ENCODE measurements around the gene CNTNAP2. TPM values are rescaled to one million over a fixed set of nuclear protein-coding genes. Genes with fewer than 3 reads are reported as not detected.

The CNTNAP2 gene
- polyA plus RNA-seq, 2 donors: 0.41 to 0.48 TPM

GRCh38 chr7:148262721-148263229, 2146.2 kb downstream of the CNTNAP2 start:
- WGBS, 2 donors: 7 to 10% methylated on average over 18 of the region's 18 CpGs
- H3K27ac ChIP-seq (ENCODE audit: low read depth in 2 of 2, low read length in 1 of 2): no peak overlapping the region
- no peaks in the 10 kb centered on the region for H3K36me3 ChIP-seq (ENCODE audit: control insufficient read depth in 2 of 2, insufficient read depth in 2 of 2, low read length in 1 of 2)
- no peaks in the 10 kb centered on the region for H3K9me3 ChIP-seq (ENCODE audit: control insufficient read depth in 2 of 2, insufficient read depth in 1 of 2, low read depth in 1 of 2, low read length in 1 of 2)
- H3K4me1 ChIP-seq (ENCODE audit: control insufficient read depth in 2 of 2, insufficient read depth in 2 of 2, low read length in 1 of 2): no peaks in the 10 kb centered on the region
- no peaks in the 10 kb centered on the region for H3K27me3 ChIP-seq (ENCODE audit: control insufficient read depth in 1 of 2, insufficient read depth in 2 of 2, low read length in 2 of 2)
- no peak overlapping the region for H3K4me3 ChIP-seq (ENCODE audit: low read depth in 1 of 2, low read length in 2 of 2)

GRCh38 chr7:148264933-148265557, 2148.4 kb downstream of the CNTNAP2 start:
- Histone ChIP-seq H3K4me3 (ENCODE audit: low read depth in 1 of 2, low read length in 2 of 2) (no peak overlapping the region), H3K36me3 (ENCODE audit: control insufficient read depth in 2 of 2, insufficient read depth in 2 of 2, low read length in 1 of 2) (no peaks in the 10 kb centered on the region), H3K4me1 (ENCODE audit: control insufficient read depth in 2 of 2, insufficient read depth in 2 of 2, low read length in 1 of 2) (no peaks in the 10 kb centered on the region), H3K27me3 (ENCODE audit: control insufficient read depth in 1 of 2, insufficient read depth in 2 of 2, low read length in 2 of 2) (no peaks in the 10 kb centered on the region), H3K9me3 (ENCODE audit: control insufficient read depth in 2 of 2, insufficient read depth in 1 of 2, low read depth in 1 of 2, low read length in 1 of 2) (no peaks in the 10 kb centered on the region), H3K27ac (ENCODE audit: low read depth in 2 of 2, low read length in 1 of 2) (no peak overlapping the region)
- WGBS, 2 donors: 48 to 51% methylated on average over 7 of the region's 7 CpGs

- no peaks in the 10 kb centered on the region for H3K27me3 ChIP-seq (ENCODE audit: control insufficient read depth in 1 of 2, insufficient read depth in 2 of 2, low read length in 2 of 2)
- H3K4me3 ChIP-seq (ENCODE audit: low read depth in 1 of 2, low read length in 2 of 2): no peak overlapping the region
- no peaks in the 10 kb centered on the region for H3K9me3 ChIP-seq (ENCODE audit: control insufficient read depth in 2 of 2, insufficient read depth in 1 of 2, low read depth in 1 of 2, low read length in 1 of 2)
- 58 to 60% methylated on average over 7 of the region's 7 CpGs for WGBS, 2 donors
- H3K36me3 ChIP-seq (ENCODE audit: control insufficient read depth in 2 of 2, insufficient read depth in 2 of 2, low read length in 1 of 2): no peaks in the 10 kb centered on the region
- no peak overlapping the region for H3K27ac ChIP-seq (ENCODE audit: low read depth in 2 of 2, low read length in 1 of 2)
- no peaks in the 10 kb centered on the region for H3K4me1 ChIP-seq (ENCODE audit: control insufficient read depth in 2 of 2, insufficient read depth in 2 of 2, low read length in 1 of 2)
Observed at GRCh38 chr7:148265896-148266295, 2149.3 kb downstream of the CNTNAP2 start.

- WGBS, 2 donors: 87 to 89% methylated on average over 8 of the region's 8 CpGs
- no peaks in the 10 kb centered on the region for H3K4me1 ChIP-seq (ENCODE audit: control insufficient read depth in 2 of 2, insufficient read depth in 2 of 2, low read length in 1 of 2)
Observed at GRCh38 chr7:148266795-148267194, 2150.2 kb downstream of the CNTNAP2 start.

GRCh38 chr7:148270576-148270975, 2154.0 kb downstream of the CNTNAP2 start:
- WGBS, 2 donors: 68 to 83% methylated on average over 4 of the region's 4 CpGs

More at GRCh38 chr7:148266795-148267194, 2150.2 kb downstream of the CNTNAP2 start:
- H3K36me3 ChIP-seq (ENCODE audit: control insufficient read depth in 2 of 2, insufficient read depth in 2 of 2, low read length in 1 of 2): no peaks in the 10 kb centered on the region
- no peak overlapping the region for H3K4me3 ChIP-seq (ENCODE audit: low read depth in 1 of 2, low read length in 2 of 2)
- H3K9me3 ChIP-seq (ENCODE audit: control insufficient read depth in 2 of 2, insufficient read depth in 1 of 2, low read depth in 1 of 2, low read length in 1 of 2): no peaks in the 10 kb centered on the region
- no peak overlapping the region for H3K27ac ChIP-seq (ENCODE audit: low read depth in 2 of 2, low read length in 1 of 2)
- no peaks in the 10 kb centered on the region for H3K27me3 ChIP-seq (ENCODE audit: control insufficient read depth in 1 of 2, insufficient read depth in 2 of 2, low read length in 2 of 2)

GRCh38 chr7:148274118-148274517, 2157.5 kb downstream of the CNTNAP2 start:
- 90 to 93% methylated on average over 3 of the region's 3 CpGs for WGBS, 2 donors

More at GRCh38 chr7:148270576-148270975, 2154.0 kb downstream of the CNTNAP2 start:
- Histone ChIP-seq H3K4me3 (ENCODE audit: low read depth in 1 of 2, low read length in 2 of 2) (no peak overlapping the region), H3K9me3 (ENCODE audit: control insufficient read depth in 2 of 2, insufficient read depth in 1 of 2, low read depth in 1 of 2, low read length in 1 of 2) (no peaks in the 10 kb centered on the region), H3K36me3 (ENCODE audit: control insufficient read depth in 2 of 2, insufficient read depth in 2 of 2, low read length in 1 of 2) (no peaks in the 10 kb centered on the region), H3K27me3 (ENCODE audit: control insufficient read depth in 1 of 2, insufficient read depth in 2 of 2, low read length in 2 of 2) (no peaks in the 10 kb centered on the region), H3K4me1 (ENCODE audit: control insufficient read depth in 2 of 2, insufficient read depth in 2 of 2, low read length in 1 of 2) (no peaks in the 10 kb centered on the region), H3K27ac (ENCODE audit: low read depth in 2 of 2, low read length in 1 of 2) (no peak overlapping the region)

GRCh38 chr7:148275359-148275890, 2158.8 kb downstream of the CNTNAP2 start:
- no peaks in the 10 kb centered on the region for H3K36me3 ChIP-seq (ENCODE audit: control insufficient read depth in 2 of 2, insufficient read depth in 2 of 2, low read length in 1 of 2)
- no peaks in the 10 kb centered on the region for H3K4me1 ChIP-seq (ENCODE audit: control insufficient read depth in 2 of 2, insufficient read depth in 2 of 2, low read length in 1 of 2)

More at GRCh38 chr7:148274118-148274517, 2157.5 kb downstream of the CNTNAP2 start:
- Histone ChIP-seq H3K4me1 (ENCODE audit: control insufficient read depth in 2 of 2, insufficient read depth in 2 of 2, low read length in 1 of 2) (no peaks in the 10 kb centered on the region), H3K27me3 (ENCODE audit: control insufficient read depth in 1 of 2, insufficient read depth in 2 of 2, low read length in 2 of 2) (no peaks in the 10 kb centered on the region), H3K4me3 (ENCODE audit: low read depth in 1 of 2, low read length in 2 of 2) (no peak overlapping the region), H3K27ac (ENCODE audit: low read depth in 2 of 2, low read length in 1 of 2) (no peak overlapping the region), H3K9me3 (ENCODE audit: control insufficient read depth in 2 of 2, insufficient read depth in 1 of 2, low read depth in 1 of 2, low read length in 1 of 2) (no peaks in the 10 kb centered on the region), H3K36me3 (ENCODE audit: control insufficient read depth in 2 of 2, insufficient read depth in 2 of 2, low read length in 1 of 2) (no peaks in the 10 kb centered on the region)

GRCh38 chr7:148276314-148277041, 2159.9 kb downstream of the CNTNAP2 start:
- Histone ChIP-seq H3K4me3 (ENCODE audit: low read depth in 1 of 2, low read length in 2 of 2) (no peak overlapping the region), H3K27me3 (ENCODE audit: control insufficient read depth in 1 of 2, insufficient read depth in 2 of 2, low read length in 2 of 2) (no peaks in the 10 kb centered on the region), H3K9me3 (ENCODE audit: control insufficient read depth in 2 of 2, insufficient read depth in 1 of 2, low read depth in 1 of 2, low read length in 1 of 2) (no peaks in the 10 kb centered on the region), H3K4me1 (ENCODE audit: control insufficient read depth in 2 of 2, insufficient read depth in 2 of 2, low read length in 1 of 2) (no peaks in the 10 kb centered on the region), H3K27ac (ENCODE audit: low read depth in 2 of 2, low read length in 1 of 2) (no peak overlapping the region), H3K36me3 (ENCODE audit: control insufficient read depth in 2 of 2, insufficient read depth in 2 of 2, low read length in 1 of 2) (no peaks in the 10 kb centered on the region)
- WGBS, 2 donors: 68 to 72% methylated on average over 11 of the region's 11 CpGs

More at GRCh38 chr7:148275359-148275890, 2158.8 kb downstream of the CNTNAP2 start:
- 71% methylated on average over 4 of the region's 4 CpGs for WGBS, 2 donors
- Histone ChIP-seq H3K27me3 (ENCODE audit: control insufficient read depth in 1 of 2, insufficient read depth in 2 of 2, low read length in 2 of 2) (no peaks in the 10 kb centered on the region), H3K27ac (ENCODE audit: low read depth in 2 of 2, low read length in 1 of 2) (no peak overlapping the region), H3K4me3 (ENCODE audit: low read depth in 1 of 2, low read length in 2 of 2) (no peak overlapping the region), H3K9me3 (ENCODE audit: control insufficient read depth in 2 of 2, insufficient read depth in 1 of 2, low read depth in 1 of 2, low read length in 1 of 2) (no peaks in the 10 kb centered on the region)

GRCh38 chr7:148277042-148277660, 2160.6 kb downstream of the CNTNAP2 start:
- Histone ChIP-seq H3K4me3 (ENCODE audit: low read depth in 1 of 2, low read length in 2 of 2) (no peak overlapping the region), H3K27me3 (ENCODE audit: control insufficient read depth in 1 of 2, insufficient read depth in 2 of 2, low read length in 2 of 2) (no peaks in the 10 kb centered on the region), H3K9me3 (ENCODE audit: control insufficient read depth in 2 of 2, insufficient read depth in 1 of 2, low read depth in 1 of 2, low read length in 1 of 2) (no peaks in the 10 kb centered on the region), H3K27ac (ENCODE audit: low read depth in 2 of 2, low read length in 1 of 2) (no peak overlapping the region), H3K4me1 (ENCODE audit: control insufficient read depth in 2 of 2, insufficient read depth in 2 of 2, low read length in 1 of 2) (no peaks in the 10 kb centered on the region), H3K36me3 (ENCODE audit: control insufficient read depth in 2 of 2, insufficient read depth in 2 of 2, low read length in 1 of 2) (no peaks in the 10 kb centered on the region)
- WGBS, 2 donors: 73 to 77% methylated on average over 11 of the region's 11 CpGs
